H1 (cell line): Measurements from ENCODE around the gene R3HDM1. TPM values are rescaled to one million over a fixed set of nuclear protein-coding genes. Genes with fewer than 3 reads are reported as not detected.

ENCODE experiments used
- CHD2 ChIP-seq: IDR thresholded peaks from 2 replicates; pipeline ENCODE4 v1.6.1; 2012; ENCODE audit warnings: low read length, improper control_type of control experiment
- EP300 ChIP-seq, 2 experiments: IDR thresholded peaks; 1 replicate in 1 of 2; 2 replicates in 1 of 2; pipeline ENCODE4 v1.6.1; 2011 to 2012; ENCODE audit warnings: low read depth in 2 of 2, low read length in 2 of 2, mild to moderate bottlenecking in 2 of 2, borderline replicate concordance in 1 of 2, inconsistent platforms in 1 of 2, moderate library complexity in 1 of 2
- GABPA ChIP-seq: IDR thresholded peaks from 2 replicates; pipeline ENCODE4 v1.6.1; 2011; ENCODE audit warnings: mild to moderate bottlenecking, low read length, moderate library complexity, borderline replicate concordance; ENCODE audit not compliant: insufficient read depth
- KDM1A ChIP-seq: fragments of 200-600, 300-600 bp; sonication (generic); IDR thresholded peaks from 2 replicates; pipeline ENCODE4 v1.7.1; 2016; ENCODE audit warnings: mild to moderate bottlenecking, low read length, borderline replicate concordance
- NANOG ChIP-seq: IDR thresholded peaks from 2 replicates; pipeline ENCODE4 v1.6.1; 2011; ENCODE audit warnings: low read length, low read depth, mild to moderate bottlenecking, inconsistent platforms; ENCODE audit not compliant: insufficient read depth, poor library complexity, severe bottlenecking
- RNF2 ChIP-seq: fragments of 200-900, 300-1000 bp; sonication (generic); IDR thresholded peaks from 2 replicates; pipeline ENCODE4 v1.7.1; 2016; ENCODE audit warnings: borderline replicate concordance, low read depth, mild to moderate bottlenecking, antibody characterized with exemption, low read length; ENCODE audit not compliant: poor library complexity, severe bottlenecking; ENCODE audit errors: missing control alignments
- SIRT6 ChIP-seq: IDR thresholded peaks from one replicate; pipeline ENCODE4 v1.7.1; 2012; ENCODE audit warnings: low read length, inconsistent platforms
- SP1 ChIP-seq: IDR thresholded peaks from 2 replicates; pipeline ENCODE4 v1.6.1; 2011; ENCODE audit warnings: low read depth, low read length
- SRF ChIP-seq: IDR thresholded peaks from 2 replicates; pipeline ENCODE4 v1.6.1; 2011; ENCODE audit warnings: mild to moderate bottlenecking, low read depth, low read length, moderate library complexity
- TEAD4 ChIP-seq: IDR thresholded peaks from 2 replicates; pipeline ENCODE4 v1.6.1; 2012; ENCODE audit warnings: low read depth, low read length, inconsistent platforms, mixed read lengths
- polyA plus RNA-seq, 7 experiments: library from polyadenylated mRNA; depleted of rRNA in 3 of 7; stranded (reverse) in 5 of 7; unstranded in 2 of 7; fragments of >200 nt in 5 of 7; fragments of 200-250 nt in 2 of 7; gene quantifications; 1 replicate in 5 of 7; 2 replicates in 1 of 7; 4 replicates in 1 of 7; pipeline versions ENCODE4 v1.2.1 to v1.2.3, GENCODE V29; 2011 to 2013; ENCODE audit warnings: missing spikeins in 2 of 7, mixed read lengths in 2 of 7
- total RNA-seq: library from RNA; stranded (reverse); fragmentation: NEBNext Ultra II Directional; extraction: Animal tissue kit (Norgen Biotek cat#: 25700); gene quantifications from 2 replicates; pipeline ENCODE4 v1.2.1, GENCODE V29; 2021

R3HDM1 gene
- total and polyA plus RNA-seq, 2 of the 8 experiments (the other 6 are each of a cell fraction or from before 2014, with no cell fraction given), result 77.7 to 120 TPM

DNA sequence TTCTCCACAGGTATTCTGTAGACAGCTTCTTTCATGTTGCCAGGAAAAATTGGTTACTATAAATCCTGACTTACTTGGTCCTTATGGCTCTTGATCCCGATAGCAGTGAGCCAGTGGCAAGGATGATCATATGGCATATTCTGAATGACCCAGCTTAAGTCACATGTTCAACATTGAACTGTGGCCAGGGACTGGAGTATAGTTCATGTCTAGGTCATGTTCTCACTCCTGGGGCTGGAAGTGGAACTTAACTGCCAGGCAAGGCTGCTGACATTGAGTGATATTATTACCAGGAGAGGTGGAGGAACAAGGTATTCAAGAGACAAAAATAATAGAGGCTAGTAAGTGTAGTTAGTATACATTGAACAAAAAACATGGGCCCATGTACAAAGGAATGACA lies 26.2 kb downstream of the R3HDM1 start (continued):
- TF ChIP-seq RNF2 (no peak), GABPA (no peak), EP300 (IDR thresholded peaks at IDR 0.05; ENCODE audit: borderline replicate concordance in 1 of 2, low read depth in 2 of 2, low read length in 2 of 2) (no peak), TEAD4 (no peak), SIRT6 (no peak), NANOG (no peak), SP1 (no peak), KDM1A (no peak), CHD2 (no peak), SRF (no peak)
